HG03457 (cell line): Measurements from ENCODE around the gene NSUN6.

Experiments used
- ATAC-seq: cut with Tn5 transposase; IDR thresholded peaks from one replicate; pipeline ENCODE4 v1.9.1; 2021; ENCODE audit warnings: moderate number of reproducible peaks; ENCODE audit not compliant: unreplicated experiment

The NSUN6 gene, protein sequence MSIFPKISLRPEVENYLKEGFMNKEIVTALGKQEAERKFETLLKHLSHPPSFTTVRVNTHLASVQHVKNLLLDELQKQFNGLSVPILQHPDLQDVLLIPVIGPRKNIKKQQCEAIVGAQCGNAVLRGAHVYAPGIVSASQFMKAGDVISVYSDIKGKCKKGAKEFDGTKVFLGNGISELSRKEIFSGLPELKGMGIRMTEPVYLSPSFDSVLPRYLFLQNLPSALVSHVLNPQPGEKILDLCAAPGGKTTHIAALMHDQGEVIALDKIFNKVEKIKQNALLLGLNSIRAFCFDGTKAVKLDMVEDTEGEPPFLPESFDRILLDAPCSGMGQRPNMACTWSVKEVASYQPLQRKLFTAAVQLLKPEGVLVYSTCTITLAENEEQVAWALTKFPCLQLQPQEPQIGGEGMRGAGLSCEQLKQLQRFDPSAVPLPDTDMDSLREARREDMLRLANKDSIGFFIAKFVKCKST

DNA sequence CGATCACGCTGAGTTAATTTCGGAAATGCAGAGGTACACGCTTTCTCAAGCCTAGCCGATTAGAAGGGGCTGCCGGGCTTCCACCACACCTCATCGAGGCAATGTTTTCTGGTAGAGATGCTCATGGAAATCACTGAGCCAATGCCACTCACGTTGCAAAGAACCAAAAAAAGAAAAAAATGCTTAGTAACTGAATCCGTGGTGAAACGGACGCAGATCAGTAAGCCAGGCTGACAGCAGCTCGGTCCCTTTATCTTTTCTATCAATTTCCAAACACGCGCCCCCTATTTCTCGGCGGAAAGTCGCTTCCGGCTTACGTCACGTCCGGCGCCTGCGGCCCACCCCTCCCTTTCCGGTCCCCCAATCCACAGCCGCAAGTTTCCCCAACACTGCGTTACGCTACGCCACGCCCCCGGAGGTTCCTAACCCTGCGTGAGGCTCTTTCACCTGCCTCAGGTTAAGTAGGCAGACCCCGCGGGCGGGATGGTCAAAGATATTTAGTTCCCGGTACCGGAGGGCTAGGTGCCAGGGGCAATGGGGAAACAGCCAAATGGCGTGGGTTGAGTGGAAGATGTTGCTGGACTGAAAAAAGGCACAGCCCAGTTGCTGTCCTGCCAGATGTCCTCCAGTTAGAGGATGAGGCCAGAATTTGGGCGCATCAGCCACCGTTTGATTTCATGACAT, at the start of gene NSUN6:
Gene NSUN6 (minus strand): TSS at position 264 of the 684 bp plus-strand sequence. CDS start 384 bp downstream, outside the sequence.
- peak; percentile 94 for ATAC-seq

- no peak for ATAC-seq
Observed at GRCh38 chr10:18699849-18700840, 48.8 kb upstream of the NSUN6 start.

DNA sequence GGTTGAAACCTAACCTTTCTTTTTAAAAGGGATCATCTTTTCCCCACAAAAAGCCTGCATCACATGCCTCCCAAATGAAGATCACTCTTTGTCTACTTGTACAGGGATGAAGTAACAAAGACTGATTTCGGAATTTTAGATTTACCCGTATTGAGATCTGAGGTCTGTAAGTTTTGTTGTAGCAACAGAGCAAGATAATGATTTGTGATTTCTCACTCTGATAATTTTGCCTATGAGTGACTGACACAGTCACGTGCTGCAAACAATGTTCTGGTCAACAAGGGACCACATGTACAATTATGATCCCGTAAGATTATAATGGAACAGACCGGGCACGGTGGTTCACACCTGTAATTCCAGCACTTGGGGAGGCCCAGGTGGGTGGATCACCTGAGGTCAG, 39.2 kb upstream of the NSUN6 start:
- ATAC-seq, result no peak

GRCh38 chr10:18689498-18689897, 38.1 kb upstream of the NSUN6 start:
- no peak for ATAC-seq

DNA sequence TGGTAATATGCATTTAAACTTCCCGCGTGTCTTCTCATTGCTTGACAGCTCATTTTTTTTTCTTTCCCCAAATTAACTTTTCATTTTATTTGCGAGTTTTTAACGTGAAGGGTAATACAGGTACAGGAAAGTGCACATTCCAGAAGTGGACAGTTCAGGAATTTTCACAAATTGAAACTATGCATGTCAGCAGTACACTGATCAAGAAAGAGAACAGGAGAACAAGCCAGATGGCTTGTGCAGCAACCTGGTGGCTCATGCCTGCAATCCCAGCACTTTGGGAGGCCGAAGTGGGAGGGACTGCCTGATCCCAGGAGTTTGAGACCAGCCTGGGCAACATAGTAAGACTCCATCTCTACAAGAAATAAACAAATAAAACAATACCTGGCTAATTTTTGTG, 36.3 kb upstream of the NSUN6 start:
- ATAC-seq, result no peak

- no peak for ATAC-seq
Observed at GRCh38 chr10:18687195-18687594, 35.8 kb upstream of the NSUN6 start.

DNA sequence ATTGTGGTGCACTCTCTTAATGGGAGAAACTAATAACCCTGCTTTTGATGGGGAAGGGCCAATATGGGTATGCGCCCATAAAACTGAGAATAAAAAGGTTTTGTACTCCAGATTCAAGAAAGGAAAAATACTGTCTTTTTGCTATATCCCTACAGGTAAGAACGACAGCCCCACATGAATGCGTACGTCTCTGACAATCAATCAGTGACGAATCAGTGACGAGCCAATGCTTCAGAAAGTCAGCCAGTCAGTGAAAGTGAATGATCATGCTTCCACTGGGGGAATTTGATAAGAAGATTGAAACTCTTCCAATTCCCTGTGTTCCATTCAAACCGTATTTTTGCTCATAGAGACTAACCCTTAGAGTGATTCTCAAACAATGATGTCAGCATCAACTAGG, 34.2 kb upstream of the NSUN6 start:
- ATAC-seq, result no peak

GRCh38 chr10:18684953-18685352, 33.6 kb upstream of the NSUN6 start:
- no peak for ATAC-seq

- no peak for ATAC-seq
Observed at GRCh38 chr10:18684416-18684815, 33.0 kb upstream of the NSUN6 start.

- no peak for ATAC-seq
Observed at GRCh38 chr10:18683427-18683826, 32.0 kb upstream of the NSUN6 start.

GRCh38 chr10:18681971-18682411, 30.6 kb upstream of the NSUN6 start:
- ATAC-seq, result no peak

GRCh38 chr10:18681366-18681765, 30.0 kb upstream of the NSUN6 start:
- no peak for ATAC-seq

DNA sequence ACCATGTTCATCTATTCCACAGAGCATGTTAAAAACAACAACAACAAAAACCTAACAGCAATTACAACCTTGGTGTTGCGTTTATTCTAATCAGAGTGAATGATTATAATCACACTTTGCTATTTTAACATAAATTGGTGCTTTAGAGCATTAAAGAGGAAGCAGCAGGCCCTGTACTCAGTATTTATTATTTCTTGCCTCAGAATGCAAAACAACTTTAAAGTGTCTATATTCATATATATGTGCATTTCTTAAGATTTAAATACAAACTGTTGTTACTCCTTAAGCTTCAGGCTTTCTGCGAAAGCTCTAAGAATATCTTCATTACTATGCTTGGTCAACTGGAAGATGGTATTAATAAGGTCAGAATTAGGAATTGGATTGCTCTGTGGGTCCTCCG, 29.4 kb upstream of the NSUN6 start:
- ATAC-seq, result no peak

- ATAC-seq, result no peak
Observed at GRCh38 chr10:18675086-18675801, 23.9 kb upstream of the NSUN6 start.

DNA sequence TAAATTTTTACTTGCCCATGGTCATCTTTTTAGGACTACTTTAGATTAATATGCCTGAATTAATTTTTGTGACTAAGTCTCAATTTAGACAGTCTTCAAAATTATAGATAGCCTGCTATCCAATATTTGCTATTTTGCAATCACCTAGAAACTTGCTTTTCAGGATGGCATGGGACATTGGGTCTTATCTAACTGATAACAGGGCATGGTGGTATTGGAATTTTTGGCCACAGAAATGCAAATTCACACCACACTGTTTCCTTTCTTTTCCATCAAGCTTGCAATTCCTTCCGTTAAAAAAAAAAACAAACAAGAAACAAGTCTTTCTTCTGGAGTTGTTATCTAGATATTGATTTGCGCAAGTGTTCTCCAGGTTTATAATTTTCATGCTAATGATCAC, 16.6 kb upstream of the NSUN6 start:
- no peak for ATAC-seq

DNA sequence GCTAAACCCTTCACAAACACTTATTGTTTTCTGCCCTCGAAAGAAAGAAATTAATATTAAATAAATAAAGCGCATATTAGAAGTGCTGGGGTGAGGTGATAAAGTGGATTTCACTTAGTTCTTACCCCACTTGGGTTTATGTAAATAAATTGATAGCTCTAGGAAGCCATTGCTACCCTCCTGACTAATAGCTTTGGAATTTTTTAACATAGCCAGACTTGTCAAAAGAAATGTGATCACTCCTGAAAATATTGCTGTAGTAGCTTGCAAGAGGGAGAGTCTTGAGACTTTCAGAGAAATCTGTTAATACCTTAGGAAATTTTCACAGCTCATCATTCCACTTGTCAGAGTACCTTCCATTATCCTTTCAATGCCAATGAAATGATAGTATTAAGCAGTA, 15.4 kb upstream of the NSUN6 start:
- ATAC-seq, result no peak

DNA sequence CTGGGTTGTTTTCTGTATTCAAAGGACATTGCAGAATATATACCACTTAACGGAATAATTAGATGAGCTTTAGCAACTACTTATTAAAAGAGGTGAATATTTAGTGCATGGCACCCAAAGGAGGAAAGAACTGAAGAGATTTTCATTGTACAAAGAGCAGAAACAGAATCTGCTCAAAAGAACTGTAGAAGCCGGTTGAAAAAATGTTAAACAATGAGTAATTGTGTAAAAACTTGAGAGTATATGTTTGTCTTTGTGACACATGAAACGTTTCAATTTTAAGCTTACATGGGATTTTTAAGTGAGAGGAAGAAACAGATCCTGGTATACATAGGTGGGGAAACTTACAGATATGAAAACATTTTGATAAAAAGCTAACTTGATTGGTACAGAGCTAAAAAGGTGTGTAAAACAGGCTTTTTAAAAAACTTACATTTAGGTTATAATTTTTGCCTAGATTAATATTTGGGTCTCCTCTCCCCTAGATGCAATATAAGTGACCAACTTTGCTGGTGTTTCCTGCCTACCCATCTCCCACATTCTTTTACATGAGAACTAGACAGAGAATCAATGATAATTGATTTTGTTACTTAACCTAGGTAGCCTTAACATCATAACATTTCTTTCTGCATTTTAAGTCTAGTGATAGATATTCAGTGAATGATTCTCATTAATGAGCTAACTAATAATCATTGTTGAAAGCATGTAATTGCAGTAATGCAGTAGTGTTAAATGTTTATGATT, 14.6 kb upstream of the NSUN6 start:
- no peak for ATAC-seq

- no peak for ATAC-seq
Observed at GRCh38 chr10:18664841-18665478, 13.6 kb upstream of the NSUN6 start.

GRCh38 chr10:18660816-18661431, 9.5 kb upstream of the NSUN6 start:
- ATAC-seq, result no peak
